Activated CD8-positive, alpha-beta T cell treated with anti-CD3 and anti-CD28 coated beads for 36 hours (primary cell): ENCODE results near the gene TBC1D22A. TPM values are rescaled to one million over a fixed set of nuclear protein-coding genes. Genes with fewer than 3 reads are reported as not detected.

Experiments used
- ATAC-seq: fragments of 200-7000 bp; cut with Tn5 transposase; one replicate; pipeline ENCODE4 v1.10.0; 2021; ENCODE audit warnings: mild to moderate bottlenecking, moderate library complexity
- CTCF ChIA-PET: fragments of 350-600 bp; sonication (Branson Sonifier 250); formaldehyde crosslinking; loops from one replicate; lab custom pipeline; 2021; ENCODE audit warnings: antibody characterized with exemption; lab: Charles Lee
- POLR2A ChIA-PET: fragments of 350-600 bp; sonication (Branson Sonifier 250); formaldehyde crosslinking; loops from one replicate; lab custom pipeline; 2021; ENCODE audit warnings: antibody characterized with exemption; lab: Charles Lee
- DNase-seq: peaks from one replicate; pipeline ENCODE4 v3.0.0-alpha.2; 2020
- H3K27ac Mint-ChIP-seq: one replicate; pipeline ENCODE4 v1.8.0; 2021; ENCODE audit warnings: mild to moderate bottlenecking, mixed read lengths
- H3K27me3 Mint-ChIP-seq: one replicate; pipeline ENCODE4 v1.8.0; 2021; ENCODE audit warnings: mixed read lengths
- H3K36me3 Mint-ChIP-seq: one replicate; pipeline ENCODE4 v1.8.0; 2021; ENCODE audit warnings: low read depth, mixed read lengths
- H3K4me1 Mint-ChIP-seq: one replicate; pipeline ENCODE4 v1.8.0; 2021; ENCODE audit warnings: low read depth, mixed read lengths
- H3K4me3 Mint-ChIP-seq: one replicate; pipeline ENCODE4 v1.8.0; 2021; ENCODE audit warnings: mild to moderate bottlenecking, moderate library complexity, mixed read lengths
- H3K9me3 Mint-ChIP-seq: one replicate; pipeline ENCODE4 v1.8.0; 2021; ENCODE audit warnings: mixed read lengths
- CTCF ChIP-seq: fragments of 200-600 bp; IDR thresholded peaks from one replicate; pipeline ENCODE4 v1.8.0; 2022; ENCODE audit warnings: antibody characterized with exemption, mild to moderate bottlenecking
- intact Hi-C: fragments of 100-400 bp; cut with micrococcal nuclease; formaldehyde crosslinking; loops from one replicate; pipeline ENCODE4 v1.10.0; 2022
- total RNA-seq, 2 experiments: library from RNA; stranded (reverse); gene quantifications; one replicate each; pipeline ENCODE4 v1.2.3, GENCODE V29; 2021

TBC1D22A gene
- total RNA-seq, 2 experiments from 2014 or later: 41.0 to 42.8 TPM

- ChIA-PET CTCF (interaction anchor here (0.8 kb wide), 1 partner anchor 138 kb away, joined by 4 read pairs; no protein-coding TSS in a partner anchor), POLR2A (interaction anchor here (0.6 kb wide), 1 partner anchor 9 kb away, joined by 3 read pairs; no protein-coding TSS in a partner anchor)
- Mint-ChIP-seq H3K36me3 (peaks cover 26% of the 10 kb centered on the region), H3K4me3 (no peak overlapping the region), H3K4me1 (peaks cover 3% of the 10 kb centered on the region), H3K27me3 (no peaks in the 10 kb centered on the region), H3K9me3 (no peaks in the 10 kb centered on the region), H3K27ac (no peak overlapping the region)
- intact Hi-C loops: no loop called here
- TF ChIP-seq CTCF: no peak
- no peak for ATAC-seq
- DNase-seq: no peak
Observed at GRCh38 chr22:46896568-46897245, 134.3 kb downstream of the TBC1D22A start.

- peaks cover 3% of the 10 kb centered on the region for H3K4me1 Mint-ChIP-seq
- intact Hi-C loops: no loop called here
- H3K27ac Mint-ChIP-seq: no peak overlapping the region
- no peak for TF ChIP-seq CTCF
- CTCF ChIA-PET: interaction anchor here (0.8 kb wide), 1 partner anchor 139 kb away, joined by 4 read pairs; no protein-coding TSS in a partner anchor
- no peaks in the 10 kb centered on the region for H3K27me3 Mint-ChIP-seq
- DNase-seq (no peak), ATAC-seq (no peak)
- no peaks in the 10 kb centered on the region for H3K9me3 Mint-ChIP-seq
- no peak overlapping the region for H3K4me3 Mint-ChIP-seq
- POLR2A ChIA-PET: no interaction called here
- H3K36me3 Mint-ChIP-seq: peaks cover 26% of the 10 kb centered on the region
Observed at GRCh38 chr22:46897246-46897623, 134.8 kb downstream of the TBC1D22A start.

GRCh38 chr22:46900549-46900948 is 138.1 kb downstream of the TBC1D22A start:
- CTCF ChIA-PET: no interaction called here
- no peak for TF ChIP-seq CTCF
- Mint-ChIP-seq H3K4me1 (peaks cover 3% of the 10 kb centered on the region), H3K36me3 (peaks cover 18% of the 10 kb centered on the region), H3K4me3 (no peak overlapping the region), H3K27ac (no peak overlapping the region), H3K9me3 (no peaks in the 10 kb centered on the region), H3K27me3 (no peaks in the 10 kb centered on the region)
- POLR2A ChIA-PET: interaction anchor here (0.8 kb wide), 1 partner anchor 10 kb away, joined by 3 read pairs; no protein-coding TSS in a partner anchor
- DNase-seq: no peak
- no peak for ATAC-seq
- intact Hi-C loops: no loop called here

GRCh38 chr22:46902436-46902835 is 140.0 kb downstream of the TBC1D22A start:
- ATAC-seq (no peak), DNase-seq (no peak)
- CTCF ChIA-PET: interaction anchor here (1.0 kb wide), 1 partner anchor 144 kb away, joined by 3 read pairs; no protein-coding TSS in a partner anchor
- Mint-ChIP-seq H3K4me3 (no peak overlapping the region), H3K4me1 (peaks cover 2% of the 10 kb centered on the region), H3K27ac (no peak overlapping the region), H3K27me3 (no peaks in the 10 kb centered on the region), H3K36me3 (peaks cover 3% of the 10 kb centered on the region), H3K9me3 (no peaks in the 10 kb centered on the region)
- intact Hi-C loops: no loop called here
- no peak for TF ChIP-seq CTCF
- POLR2A ChIA-PET: no interaction called here
